ENCODE results near the gene PRKAR1B. TPM values are rescaled to one million over a fixed set of nuclear protein-coding genes. Genes with fewer than 3 reads are reported as not detected.

Gene PRKAR1B
- polyA plus RNA-seq, 1 of the 3 experiments (the other 2 are of a cell fraction), result 63.7 TPM

DNA sequence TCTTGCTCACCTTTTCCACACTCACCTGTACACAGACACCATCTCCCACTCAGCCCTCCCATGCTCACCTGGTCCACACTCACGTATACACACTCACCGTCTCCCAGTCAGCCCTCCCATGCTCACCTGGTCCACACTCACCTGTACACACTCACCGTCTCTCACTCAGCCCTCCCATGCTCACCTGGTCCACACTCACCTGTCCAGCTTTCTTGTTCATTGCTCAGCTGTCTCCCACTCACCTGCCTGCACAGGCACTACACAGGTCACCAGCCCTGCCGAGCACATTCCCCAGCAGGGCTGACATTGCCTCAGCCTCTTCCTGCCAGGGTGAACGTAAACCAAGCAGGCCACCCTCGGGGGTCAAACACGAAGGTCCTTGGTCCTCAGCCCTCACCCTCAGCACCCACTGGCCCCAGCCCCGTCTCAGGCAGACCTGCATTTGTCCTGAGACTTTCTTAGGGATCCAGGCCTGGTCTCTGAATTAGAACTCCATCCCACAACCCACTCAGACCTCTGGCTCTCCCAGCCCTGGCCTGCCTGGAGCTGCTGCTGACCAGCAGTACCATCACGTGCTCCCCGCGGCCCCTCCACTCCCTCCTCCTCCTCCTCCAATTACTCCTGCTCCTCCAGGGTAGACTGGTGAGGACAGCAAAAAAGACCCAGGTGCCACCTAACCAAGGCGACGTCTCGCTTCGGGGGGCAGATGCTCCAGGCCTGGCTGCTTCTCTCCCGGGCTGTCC, 13.4 kb downstream of the PRKAR1B start:
- Histone ChIP-seq H3F3A (replicated peaks; ENCODE audit: insufficient read depth) (no peaks in the 10 kb centered on the region), H3K4me3 (ENCODE audit: low read depth in 2 of 2, low read length in 1 of 2) (no peak overlapping the region), H3K9me2 (no peaks in the 10 kb centered on the region), H3K27me3 (ENCODE audit: insufficient read depth) (no peaks in the 10 kb centered on the region), H3K9me3 (no peaks in the 10 kb centered on the region), H3K27ac (ENCODE audit: low read depth in 2 of 2, low read length in 1 of 2) (no peak overlapping the region), H4K20me1 (ENCODE audit: insufficient read depth) (no peaks in the 10 kb centered on the region), H3K4me2 (no peak overlapping the region), H3K36me3 (replicated peaks in 1 of 2; ENCODE audit: control insufficient read depth in 1 of 2, insufficient read depth in 2 of 2, low read length in 1 of 2) (no peaks in the 10 kb centered on the region), H3K9ac (no peak overlapping the region), H3K79me2 (ENCODE audit: insufficient read depth) (no peaks in the 10 kb centered on the region), H2AFZ (ENCODE audit: low read depth) (no peak overlapping the region), H3K4me1 (ENCODE audit: control insufficient read depth in 1 of 2, insufficient read depth in 2 of 2, low read depth in 1 of 2, low read length in 1 of 2) (peaks cover 0 to 12% of the 10 kb centered on the region in 2 experiments; a peak in 2 of 4 replicates)
- WGBS (ENCODE audit: low lambda C conversion rate), result 95% methylated on average over 16 of the region's 16 CpGs
- ChIA-PET POLR2A (no interaction called here), CTCF (interaction anchor here (1.5 kb wide), 2 partner anchors 7 to 160 kb away, joined by 3 to 5 read pairs; no protein-coding TSS in a partner anchor)
- DNase-seq, result no peak
- TF ChIP-seq SMC3 (IDR thresholded peaks at IDR 0.05; ENCODE audit: low read depth, low read length), result no peak
- TF ChIP-seq FOXM1 (IDR thresholded peaks at IDR 0.05; ENCODE audit: low read depth), result no peak
- TF ChIP-seq TCF12 (IDR thresholded peaks at IDR 0.05), result no peak
- TF ChIP-seq, protein P1, sequence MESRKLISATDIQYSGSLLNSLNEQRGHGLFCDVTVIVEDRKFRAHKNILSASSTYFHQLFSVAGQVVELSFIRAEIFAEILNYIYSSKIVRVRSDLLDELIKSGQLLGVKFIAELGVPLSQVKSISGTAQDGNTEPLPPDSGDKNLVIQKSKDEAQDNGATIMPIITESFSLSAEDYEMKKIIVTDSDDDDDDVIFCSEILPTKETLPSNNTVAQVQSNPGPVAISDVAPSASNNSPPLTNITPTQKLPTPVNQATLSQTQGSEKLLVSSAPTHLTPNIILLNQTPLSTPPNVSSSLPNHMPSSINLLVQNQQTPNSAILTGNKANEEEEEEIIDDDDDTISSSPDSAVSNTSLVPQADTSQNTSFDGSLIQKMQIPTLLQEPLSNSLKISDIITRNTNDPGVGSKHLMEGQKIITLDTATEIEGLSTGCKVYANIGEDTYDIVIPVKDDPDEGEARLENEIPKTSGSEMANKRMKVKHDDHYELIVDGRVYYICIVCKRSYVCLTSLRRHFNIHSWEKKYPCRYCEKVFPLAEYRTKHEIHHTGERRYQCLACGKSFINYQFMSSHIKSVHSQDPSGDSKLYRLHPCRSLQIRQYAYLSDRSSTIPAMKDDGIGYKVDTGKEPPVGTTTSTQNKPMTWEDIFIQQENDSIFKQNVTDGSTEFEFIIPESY (IDR thresholded peaks at IDR 0.05; ENCODE audit: borderline replicate concordance, low read depth), result no peak
- TF ChIP-seq, protein P2, sequence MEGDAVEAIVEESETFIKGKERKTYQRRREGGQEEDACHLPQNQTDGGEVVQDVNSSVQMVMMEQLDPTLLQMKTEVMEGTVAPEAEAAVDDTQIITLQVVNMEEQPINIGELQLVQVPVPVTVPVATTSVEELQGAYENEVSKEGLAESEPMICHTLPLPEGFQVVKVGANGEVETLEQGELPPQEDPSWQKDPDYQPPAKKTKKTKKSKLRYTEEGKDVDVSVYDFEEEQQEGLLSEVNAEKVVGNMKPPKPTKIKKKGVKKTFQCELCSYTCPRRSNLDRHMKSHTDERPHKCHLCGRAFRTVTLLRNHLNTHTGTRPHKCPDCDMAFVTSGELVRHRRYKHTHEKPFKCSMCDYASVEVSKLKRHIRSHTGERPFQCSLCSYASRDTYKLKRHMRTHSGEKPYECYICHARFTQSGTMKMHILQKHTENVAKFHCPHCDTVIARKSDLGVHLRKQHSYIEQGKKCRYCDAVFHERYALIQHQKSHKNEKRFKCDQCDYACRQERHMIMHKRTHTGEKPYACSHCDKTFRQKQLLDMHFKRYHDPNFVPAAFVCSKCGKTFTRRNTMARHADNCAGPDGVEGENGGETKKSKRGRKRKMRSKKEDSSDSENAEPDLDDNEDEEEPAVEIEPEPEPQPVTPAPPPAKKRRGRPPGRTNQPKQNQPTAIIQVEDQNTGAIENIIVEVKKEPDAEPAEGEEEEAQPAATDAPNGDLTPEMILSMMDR (IDR thresholded peaks at IDR 0.05), result no peak
- TF ChIP-seq FOSL2 (IDR thresholded peaks at IDR 0.05; ENCODE audit: borderline replicate concordance, low read depth), result no peak
- TF ChIP-seq EZH2phosphoT487 (IDR thresholded peaks at IDR 0.05; ENCODE audit: borderline replicate concordance, low read depth), result no peak
- no peak for TF ChIP-seq TEAD4 (IDR thresholded peaks at IDR 0.05; ENCODE audit: borderline replicate concordance, insufficient read depth)
- TF ChIP-seq, protein P3, sequence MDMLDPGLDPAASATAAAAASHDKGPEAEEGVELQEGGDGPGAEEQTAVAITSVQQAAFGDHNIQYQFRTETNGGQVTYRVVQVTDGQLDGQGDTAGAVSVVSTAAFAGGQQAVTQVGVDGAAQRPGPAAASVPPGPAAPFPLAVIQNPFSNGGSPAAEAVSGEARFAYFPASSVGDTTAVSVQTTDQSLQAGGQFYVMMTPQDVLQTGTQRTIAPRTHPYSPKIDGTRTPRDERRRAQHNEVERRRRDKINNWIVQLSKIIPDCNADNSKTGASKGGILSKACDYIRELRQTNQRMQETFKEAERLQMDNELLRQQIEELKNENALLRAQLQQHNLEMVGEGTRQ (IDR thresholded peaks at IDR 0.05; ENCODE audit: borderline replicate concordance, low read depth, low read length), result no peak
- TF ChIP-seq FOXJ3 (CRISPR knock-in tag; IDR thresholded peaks at IDR 0.05), result no peak
- no peak for TF ChIP-seq JUND (IDR thresholded peaks at IDR 0.05)
- no peak for TF ChIP-seq SIN3A (IDR thresholded peaks at IDR 0.05; ENCODE audit: borderline replicate concordance, low read depth, low read length)
- TF ChIP-seq POLR2AphosphoS5 (IDR thresholded peaks at IDR 0.05; ENCODE audit: low read depth, low read length), result no peak
- TF ChIP-seq, protein P4, sequence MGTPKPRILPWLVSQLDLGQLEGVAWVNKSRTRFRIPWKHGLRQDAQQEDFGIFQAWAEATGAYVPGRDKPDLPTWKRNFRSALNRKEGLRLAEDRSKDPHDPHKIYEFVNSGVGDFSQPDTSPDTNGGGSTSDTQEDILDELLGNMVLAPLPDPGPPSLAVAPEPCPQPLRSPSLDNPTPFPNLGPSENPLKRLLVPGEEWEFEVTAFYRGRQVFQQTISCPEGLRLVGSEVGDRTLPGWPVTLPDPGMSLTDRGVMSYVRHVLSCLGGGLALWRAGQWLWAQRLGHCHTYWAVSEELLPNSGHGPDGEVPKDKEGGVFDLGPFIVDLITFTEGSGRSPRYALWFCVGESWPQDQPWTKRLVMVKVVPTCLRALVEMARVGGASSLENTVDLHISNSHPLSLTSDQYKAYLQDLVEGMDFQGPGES (IDR thresholded peaks at IDR 0.05; ENCODE audit: low read depth, low read length), result no peak
- TF ChIP-seq GATA2 (CRISPR knock-in tag; IDR thresholded peaks at IDR 0.05), result no peak
- TF ChIP-seq MEF2A (IDR thresholded peaks at IDR 0.05; ENCODE audit: borderline replicate concordance, low read depth), result no peak
- no peak for TF ChIP-seq RXRA (IDR thresholded peaks at IDR 0.05; ENCODE audit: borderline replicate concordance, low read depth)
- TF ChIP-seq, protein P5, sequence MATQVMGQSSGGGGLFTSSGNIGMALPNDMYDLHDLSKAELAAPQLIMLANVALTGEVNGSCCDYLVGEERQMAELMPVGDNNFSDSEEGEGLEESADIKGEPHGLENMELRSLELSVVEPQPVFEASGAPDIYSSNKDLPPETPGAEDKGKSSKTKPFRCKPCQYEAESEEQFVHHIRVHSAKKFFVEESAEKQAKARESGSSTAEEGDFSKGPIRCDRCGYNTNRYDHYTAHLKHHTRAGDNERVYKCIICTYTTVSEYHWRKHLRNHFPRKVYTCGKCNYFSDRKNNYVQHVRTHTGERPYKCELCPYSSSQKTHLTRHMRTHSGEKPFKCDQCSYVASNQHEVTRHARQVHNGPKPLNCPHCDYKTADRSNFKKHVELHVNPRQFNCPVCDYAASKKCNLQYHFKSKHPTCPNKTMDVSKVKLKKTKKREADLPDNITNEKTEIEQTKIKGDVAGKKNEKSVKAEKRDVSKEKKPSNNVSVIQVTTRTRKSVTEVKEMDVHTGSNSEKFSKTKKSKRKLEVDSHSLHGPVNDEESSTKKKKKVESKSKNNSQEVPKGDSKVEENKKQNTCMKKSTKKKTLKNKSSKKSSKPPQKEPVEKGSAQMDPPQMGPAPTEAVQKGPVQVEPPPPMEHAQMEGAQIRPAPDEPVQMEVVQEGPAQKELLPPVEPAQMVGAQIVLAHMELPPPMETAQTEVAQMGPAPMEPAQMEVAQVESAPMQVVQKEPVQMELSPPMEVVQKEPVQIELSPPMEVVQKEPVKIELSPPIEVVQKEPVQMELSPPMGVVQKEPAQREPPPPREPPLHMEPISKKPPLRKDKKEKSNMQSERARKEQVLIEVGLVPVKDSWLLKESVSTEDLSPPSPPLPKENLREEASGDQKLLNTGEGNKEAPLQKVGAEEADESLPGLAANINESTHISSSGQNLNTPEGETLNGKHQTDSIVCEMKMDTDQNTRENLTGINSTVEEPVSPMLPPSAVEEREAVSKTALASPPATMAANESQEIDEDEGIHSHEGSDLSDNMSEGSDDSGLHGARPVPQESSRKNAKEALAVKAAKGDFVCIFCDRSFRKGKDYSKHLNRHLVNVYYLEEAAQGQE (IDR thresholded peaks at IDR 0.05; ENCODE audit: low read depth, low read length), result no peak
- TF ChIP-seq, protein P6, sequence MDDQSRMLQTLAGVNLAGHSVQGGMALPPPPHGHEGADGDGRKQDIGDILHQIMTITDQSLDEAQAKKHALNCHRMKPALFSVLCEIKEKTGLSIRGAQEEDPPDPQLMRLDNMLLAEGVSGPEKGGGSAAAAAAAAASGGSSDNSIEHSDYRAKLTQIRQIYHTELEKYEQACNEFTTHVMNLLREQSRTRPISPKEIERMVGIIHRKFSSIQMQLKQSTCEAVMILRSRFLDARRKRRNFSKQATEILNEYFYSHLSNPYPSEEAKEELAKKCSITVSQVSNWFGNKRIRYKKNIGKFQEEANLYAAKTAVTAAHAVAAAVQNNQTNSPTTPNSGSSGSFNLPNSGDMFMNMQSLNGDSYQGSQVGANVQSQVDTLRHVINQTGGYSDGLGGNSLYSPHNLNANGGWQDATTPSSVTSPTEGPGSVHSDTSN (IDR thresholded peaks at IDR 0.05), result no peak
